Nucleus accumbens (tissue), 56 donors: ENCODE results near the gene P2RX3.

Experiments
- DNase-seq, 56 donors: peaks; one replicate each; lab custom pipeline; 2025; lab: John Stamatoyannopoulos, UW

The P2RX3 gene

DNA sequence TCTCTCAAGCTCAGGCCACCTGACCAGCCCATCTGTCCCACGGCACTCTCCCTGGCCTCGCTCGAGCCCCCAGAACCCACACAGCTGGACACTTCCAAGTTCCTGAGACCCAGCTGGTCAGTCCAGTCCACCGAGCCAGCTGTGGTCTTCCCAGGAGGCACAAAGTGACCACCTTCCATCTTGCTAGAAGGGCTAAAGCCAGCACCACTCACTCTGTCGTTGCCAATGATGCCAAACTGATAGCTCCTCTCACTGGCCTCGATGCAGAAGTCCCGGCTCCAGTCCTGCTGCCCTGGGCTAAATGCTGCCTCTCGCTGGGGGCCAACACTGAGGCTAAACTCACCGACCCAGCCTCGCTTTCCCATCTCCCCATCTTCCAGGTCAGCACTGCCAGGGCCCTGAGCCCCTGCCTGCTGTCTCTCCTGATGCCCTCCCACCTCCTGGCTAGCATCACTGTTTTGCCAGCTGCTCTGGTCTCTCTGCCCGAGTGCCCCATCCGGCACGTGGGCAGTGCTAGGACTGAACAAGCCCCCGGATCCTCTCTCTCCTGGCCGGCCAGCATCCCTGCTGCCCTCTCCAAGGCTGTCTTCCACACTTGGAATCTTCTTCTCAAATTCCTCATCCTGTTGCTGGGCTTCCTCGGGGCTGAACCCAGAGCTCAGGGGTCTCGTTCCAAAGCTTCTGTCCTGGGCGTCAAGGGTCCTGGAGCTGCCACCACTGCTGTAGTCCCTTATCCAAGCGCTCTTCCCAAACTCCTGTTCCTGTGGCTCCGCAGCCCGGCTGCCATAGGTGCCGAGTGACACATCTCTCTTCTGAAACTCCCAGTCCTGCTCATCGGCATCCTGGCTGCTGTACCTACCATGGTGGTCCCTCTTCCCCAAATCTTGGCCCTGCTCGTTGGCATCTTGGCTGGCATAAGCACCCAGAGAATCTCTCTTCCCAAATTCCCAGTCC lies 28.8 kb upstream of the P2RX3 start:
- no peak for DNase-seq

GRCh38 chr11:57310091-57310490 lies 28.1 kb upstream of the P2RX3 start:
- DNase-seq: no peak

DNA sequence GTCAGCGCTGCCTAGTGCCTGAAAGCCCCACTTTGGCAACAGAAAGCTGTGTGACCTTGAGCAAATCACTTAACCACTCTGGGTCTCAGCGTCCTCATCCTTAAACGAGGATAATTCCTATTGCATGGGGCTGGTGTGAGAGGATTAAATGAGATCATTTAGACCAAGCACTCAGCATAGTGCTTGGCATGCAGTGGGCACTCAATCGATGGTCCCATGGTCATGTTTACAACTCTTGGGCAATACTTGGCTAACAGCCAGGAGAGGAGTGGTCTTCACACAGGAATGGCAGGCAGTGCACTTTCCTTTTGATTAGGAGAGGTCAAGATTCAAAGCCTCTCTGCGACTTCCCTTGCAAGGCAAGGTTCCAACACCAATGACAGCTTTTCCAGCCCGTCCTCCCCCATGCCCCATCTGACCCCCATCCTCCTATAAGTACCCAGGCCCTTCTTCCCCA lies 27.5 kb upstream of the P2RX3 start:
- DNase-seq: peak in 1 of 56 donors; percentile 19

DNA sequence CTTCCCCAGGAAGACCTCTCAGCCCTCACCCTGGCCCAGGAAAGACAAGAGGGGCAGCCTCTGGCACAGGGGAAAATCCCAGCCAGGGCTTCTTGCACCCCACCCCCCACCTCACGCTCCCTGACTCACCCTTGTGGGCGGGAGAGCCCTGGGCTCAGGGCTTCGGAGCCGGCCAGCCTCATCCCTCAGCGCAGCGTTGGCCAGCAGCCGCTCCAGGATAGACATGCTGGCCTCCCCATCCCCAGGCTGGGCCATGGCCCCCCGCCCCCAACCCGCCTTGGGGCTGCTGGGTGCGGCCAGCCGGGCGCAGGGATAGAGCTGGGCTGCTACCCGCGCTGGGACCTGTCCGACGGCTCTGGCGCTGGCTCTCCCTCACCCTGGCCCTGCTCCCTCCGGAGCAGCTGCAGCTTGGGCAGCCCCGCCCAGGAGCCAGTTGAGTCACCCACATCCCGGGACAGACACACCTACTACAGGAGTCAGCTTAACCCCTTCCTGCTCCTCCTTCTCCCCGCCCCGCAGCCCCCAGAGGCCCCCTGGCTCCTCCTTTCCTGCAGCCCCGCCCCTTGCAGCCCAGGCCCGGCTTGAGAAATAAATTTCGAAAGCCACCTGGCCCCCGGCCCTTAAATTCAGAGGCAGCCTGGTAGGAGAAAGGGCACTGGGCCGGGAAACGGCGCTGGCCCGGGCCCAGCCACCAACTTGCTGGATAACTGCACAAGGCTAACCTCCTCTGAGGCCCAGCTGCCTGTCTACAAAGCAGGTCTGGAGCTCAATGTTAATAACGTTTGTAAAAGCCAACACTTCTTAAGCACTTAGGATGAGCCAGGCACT lies 26.8 kb upstream of the P2RX3 start:
- peak in 52 of 56 donors; percentile 12 to 82 (median 52) for DNase-seq

DNA sequence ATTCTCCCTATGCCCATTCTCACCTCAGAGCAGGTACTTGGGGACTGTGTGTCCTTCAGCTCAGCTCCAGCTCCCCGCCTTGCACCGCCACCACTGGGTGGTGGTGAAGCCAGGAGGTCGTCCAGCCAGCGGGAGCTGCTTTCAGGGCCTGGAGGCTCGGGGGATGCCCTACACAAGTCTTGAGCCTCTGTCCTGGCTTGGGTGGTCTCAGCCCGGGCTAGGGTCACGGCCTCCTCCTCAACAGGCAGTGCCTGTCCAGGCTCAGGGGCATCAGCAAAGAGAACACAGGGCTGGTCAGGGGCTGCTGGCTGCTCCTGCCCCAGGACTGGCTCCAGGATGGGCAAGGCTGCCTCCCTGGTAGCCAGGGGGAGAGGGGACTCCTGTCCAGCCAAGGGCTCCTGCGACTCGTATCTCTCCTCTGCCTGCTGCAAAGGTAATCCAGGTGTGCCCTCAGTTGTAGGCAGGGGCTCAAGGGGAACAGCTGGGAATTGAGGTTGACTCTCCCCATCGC lies 25.6 kb upstream of the P2RX3 start:
- DNase-seq: no peak

DNA sequence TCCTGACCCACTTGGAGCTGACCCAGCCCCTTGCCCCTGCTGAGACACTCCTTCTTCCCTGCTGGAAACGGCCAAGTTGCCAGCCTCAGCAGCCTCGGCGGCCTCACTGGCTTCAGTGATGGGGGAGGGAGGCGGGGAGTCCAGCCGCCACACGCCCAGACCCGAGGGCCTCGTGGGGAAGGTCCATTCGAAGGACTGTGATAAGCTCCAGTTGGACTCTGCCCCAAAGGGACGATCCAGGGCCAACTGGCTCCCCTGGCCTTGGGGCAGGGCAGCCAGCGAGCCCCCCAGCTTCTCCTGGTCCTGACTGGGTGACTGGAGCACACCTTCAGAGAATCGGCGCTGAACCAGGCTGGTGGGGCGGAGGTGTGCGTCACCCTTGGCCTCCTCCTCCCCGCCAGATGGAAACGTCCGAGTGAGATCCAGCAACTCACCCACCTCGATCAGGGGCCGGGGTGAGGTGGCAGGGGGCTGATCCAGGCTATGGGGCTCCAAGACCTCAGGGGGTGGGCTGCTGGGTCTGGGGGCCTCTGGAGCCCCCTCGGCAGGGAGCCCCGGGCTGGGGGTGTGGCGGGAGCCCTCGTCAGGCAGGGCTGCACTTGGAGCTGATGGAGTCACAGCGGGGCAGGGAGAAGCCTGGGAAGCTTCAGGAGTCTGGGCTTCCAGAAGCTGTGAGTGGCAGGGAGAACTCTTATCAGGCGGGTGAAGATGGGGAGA lies 24.9 kb upstream of the P2RX3 start:
- no peak for DNase-seq

DNA sequence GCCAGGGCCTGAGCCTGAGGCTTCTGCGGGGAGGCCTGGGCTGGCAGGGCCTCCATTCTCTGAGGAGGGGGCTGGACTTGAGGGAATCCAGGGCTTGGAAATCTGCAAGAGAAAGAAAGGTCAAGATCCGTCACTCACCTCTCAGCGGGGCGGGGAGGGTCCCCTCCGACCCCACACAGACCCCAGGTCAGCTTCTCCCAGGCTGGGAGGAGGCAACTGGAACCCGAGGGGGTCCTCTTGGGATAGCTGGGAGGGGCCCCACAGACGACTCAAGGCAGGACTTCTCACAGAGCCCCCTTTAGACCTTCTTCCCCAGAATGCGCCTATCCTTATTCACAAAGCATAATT lies 24.4 kb upstream of the P2RX3 start:
- no peak for DNase-seq

GRCh38 chr11:57314221-57314973 lies 23.8 kb upstream of the P2RX3 start:
- no peak for DNase-seq

DNA sequence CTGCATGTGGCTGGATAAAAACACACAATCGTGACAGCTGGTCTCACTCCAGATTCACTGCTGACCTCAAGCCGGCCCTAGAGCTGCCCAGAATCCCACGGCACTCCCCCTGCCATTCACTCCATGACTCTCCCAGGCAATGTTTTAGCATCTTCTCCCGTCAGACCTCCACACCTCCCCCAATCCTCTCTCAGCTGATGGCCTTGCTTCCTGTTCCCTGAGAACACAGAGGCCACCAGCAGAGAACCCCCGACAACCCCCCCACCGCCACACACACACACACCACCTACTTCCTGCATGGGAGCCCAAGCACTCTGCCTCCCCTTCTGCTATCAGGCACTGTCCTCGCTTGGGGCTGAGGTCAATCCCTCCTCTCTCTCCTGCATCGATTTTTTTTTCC lies 22.7 kb upstream of the P2RX3 start:
- DNase-seq: no peak

GRCh38 chr11:57316017-57316416 lies 22.1 kb upstream of the P2RX3 start:
- no peak for DNase-seq

DNA sequence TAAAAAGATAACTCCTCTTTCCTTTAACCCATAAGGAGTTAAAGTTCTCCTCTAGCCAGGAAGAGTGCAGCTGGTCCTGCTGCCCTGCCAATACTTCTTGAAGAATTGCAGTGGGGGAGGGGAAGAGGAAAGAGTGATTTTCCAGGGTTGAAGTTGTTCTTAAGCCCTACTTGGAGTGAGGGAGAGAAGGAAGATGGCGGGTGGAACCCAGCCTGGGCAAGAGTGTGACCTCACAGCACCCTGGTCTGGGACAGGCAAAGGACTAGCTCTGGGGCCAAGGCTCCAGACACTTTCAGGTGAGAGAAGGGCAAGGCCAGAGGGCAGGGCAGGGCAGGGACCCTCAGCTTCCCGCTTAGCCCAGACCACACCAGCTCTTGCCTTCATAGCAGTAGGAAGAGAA lies 20.0 kb upstream of the P2RX3 start:
- DNase-seq: peak in 1 of 56 donors; percentile 10

GRCh38 chr11:57320067-57320718 lies 18.0 kb upstream of the P2RX3 start:
- DNase-seq: no peak

DNA sequence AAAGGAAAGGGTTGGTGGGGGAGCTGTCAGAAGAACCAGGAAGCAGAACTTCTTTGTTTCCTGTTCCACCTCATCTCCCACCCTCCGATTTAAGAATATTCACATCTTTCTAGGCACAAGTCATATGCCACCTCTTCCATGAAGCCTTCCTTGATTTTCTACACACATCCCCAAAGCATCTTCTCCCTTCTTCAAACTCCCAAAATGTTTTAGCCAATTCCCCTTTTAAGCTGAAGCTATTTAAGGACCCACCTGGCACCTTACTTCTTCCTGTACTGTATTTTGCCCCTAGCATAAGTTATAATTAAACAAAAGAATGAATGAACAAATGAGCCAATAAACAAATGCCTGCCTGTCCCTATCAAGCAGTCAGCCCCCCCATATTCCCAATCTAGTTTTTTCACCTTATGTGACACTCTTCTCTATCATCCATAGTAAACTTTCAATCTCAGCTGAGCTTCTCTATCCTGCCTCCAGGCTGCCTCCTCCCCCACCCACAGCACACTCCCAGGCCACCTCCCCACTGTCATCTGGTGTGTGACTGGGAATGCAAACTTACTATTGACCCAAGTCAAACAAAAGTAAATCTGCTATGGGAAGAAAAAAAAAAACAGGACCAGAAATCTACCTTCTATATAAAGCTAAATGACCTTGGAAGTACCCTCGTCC lies 17.3 kb upstream of the P2RX3 start:
- no peak for DNase-seq

GRCh38 chr11:57321388-57322255 lies 16.5 kb upstream of the P2RX3 start:
- no peak for DNase-seq

DNA sequence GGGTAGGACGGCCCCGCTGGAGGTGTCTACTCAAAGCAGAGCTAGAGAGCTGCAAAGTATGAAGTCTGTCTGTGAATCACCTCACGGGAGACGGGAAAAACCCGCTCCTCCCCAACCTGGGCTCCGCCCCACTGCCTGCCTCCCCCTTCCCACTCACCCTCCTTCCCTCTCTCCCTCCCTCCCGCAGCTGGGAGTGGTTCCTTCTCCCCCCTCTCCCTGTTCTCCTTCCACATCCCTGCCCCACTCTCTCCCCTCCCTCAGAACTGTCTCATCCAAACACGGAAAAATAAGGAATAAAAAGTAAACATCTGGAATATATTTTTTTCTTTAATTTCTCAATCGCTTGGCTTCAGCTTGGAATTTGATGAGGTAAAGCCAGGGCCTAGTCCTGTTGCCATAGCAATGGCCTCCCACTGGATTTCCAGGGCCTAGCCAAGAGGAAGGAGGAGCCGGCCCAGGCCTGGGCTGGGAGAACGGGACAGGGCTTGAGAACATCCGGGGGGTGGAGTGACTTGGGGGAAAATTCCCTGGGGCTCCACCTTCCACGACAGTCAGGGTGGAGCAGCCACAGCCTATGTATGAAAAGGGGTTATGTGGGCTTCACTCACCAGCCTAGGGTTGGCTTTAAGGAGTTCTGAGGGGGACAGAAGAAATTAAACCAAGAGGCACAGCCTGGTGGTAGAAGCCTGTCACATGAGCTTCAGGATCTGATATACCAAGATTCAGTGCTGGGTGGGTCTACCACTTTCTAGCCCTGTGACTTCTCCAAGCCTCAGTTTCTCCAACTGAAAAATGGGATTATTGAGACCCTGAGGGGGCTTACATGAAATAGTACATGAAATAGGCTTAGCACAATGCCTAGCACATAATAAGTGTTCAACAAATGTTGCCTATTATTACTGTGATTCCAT lies 15.6 kb upstream of the P2RX3 start:
- DNase-seq: peak in 51 of 56 donors; percentile 21 to 86 (median 57)

DNA sequence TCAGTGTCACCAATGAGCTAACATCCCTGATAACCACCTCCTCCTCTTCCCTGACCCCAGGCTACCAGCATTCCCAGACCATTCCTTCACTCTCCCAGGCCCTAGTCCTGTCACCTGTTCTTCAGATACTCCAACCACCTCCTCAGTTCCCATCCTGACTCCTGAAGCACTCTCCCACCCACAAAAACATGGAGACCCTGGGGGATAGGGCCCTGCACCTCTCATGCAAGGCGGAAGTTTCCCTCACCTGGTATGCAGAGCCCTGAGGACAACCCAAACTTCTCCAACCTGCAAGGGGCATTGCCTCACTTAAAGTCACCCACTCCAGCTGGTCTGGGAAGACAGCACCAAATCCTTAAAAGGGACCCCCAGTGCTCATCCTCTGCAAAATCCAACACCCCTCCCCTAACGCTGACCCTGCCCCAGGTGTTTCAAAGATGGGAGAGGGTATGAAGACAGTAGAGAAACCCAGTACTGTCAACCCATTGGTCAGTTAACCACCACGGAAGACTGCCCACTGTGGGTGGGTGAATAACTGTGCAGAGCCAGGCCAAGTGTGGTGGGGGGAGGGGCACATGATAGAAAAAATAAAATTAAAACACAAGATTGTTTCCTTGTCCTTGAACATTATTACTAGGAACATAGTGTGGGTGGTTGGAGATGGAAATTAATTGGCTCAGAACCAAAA lies 14.8 kb upstream of the P2RX3 start:
- peak in 1 of 56 donors; percentile 36 for DNase-seq
